Keratinocyte (primary cell): Measurements from ENCODE around the gene BLOC1S2. TPM values are rescaled to one million over a fixed set of nuclear protein-coding genes. Genes with fewer than 3 reads are reported as not detected.

Source experiments
- DNase-seq: peaks from one replicate; pipeline ENCODE4 v3.0.0-alpha.2; 2011; ENCODE audit warnings: low read depth, missing footprints, low spot score
- FAIRE-seq: peaks from 2 replicates; lab custom pipeline; 2011; peaks lifted over from hg19 to GRCh38; lab: Jason Lieb, UNC
- H2AFZ ChIP-seq: 2 replicates; pipeline ENCODE4 v1.6.0; 2012; ENCODE audit warnings: low read length, control low read depth, inconsistent platforms; ENCODE audit not compliant: control insufficient read depth
- H3K27ac ChIP-seq: 2 replicates; pipeline ENCODE4 v1.5.1; 2011; ENCODE audit warnings: low read length; ENCODE audit not compliant: control insufficient read depth, insufficient read depth
- H3K27me3 ChIP-seq: 3 replicates; pipeline ENCODE4 v1.6.0; 2011; ENCODE audit warnings: low read length; ENCODE audit not compliant: control insufficient read depth, insufficient read depth; ENCODE audit errors: extremely low read depth
- H3K36me3 ChIP-seq, 2 experiments: 2 replicates in 1 of 2; 3 replicates in 1 of 2; pipeline ENCODE4 v1.5.1; 2011; ENCODE audit warnings: low read length in 2 of 2, mild to moderate bottlenecking in 1 of 2; ENCODE audit not compliant: control insufficient read depth in 2 of 2, insufficient read depth in 2 of 2; ENCODE audit errors: extremely low read depth in 1 of 2
- H3K4me1 ChIP-seq: 3 replicates; pipeline ENCODE4 v1.5.1; 2011; ENCODE audit warnings: low read length; ENCODE audit not compliant: control insufficient read depth, insufficient read depth; ENCODE audit errors: extremely low read depth
- H3K4me2 ChIP-seq: 3 replicates; pipeline ENCODE4 v1.6.0; 2011; ENCODE audit warnings: low read depth, low read length; ENCODE audit not compliant: control insufficient read depth, insufficient read depth; ENCODE audit errors: extremely low read depth
- H3K4me3 ChIP-seq, 3 experiments: fragments of 200-600 bp in 1 of 3; sonication (generic) in 1 of 3; 2 replicates in 2 of 3; 3 replicates in 1 of 3; pipeline ENCODE4 v1.5.1; 2011 to 2016; ENCODE audit warnings: low read length in 3 of 3, mild to moderate bottlenecking in 3 of 3, control low read depth in 2 of 3, inconsistent platforms in 1 of 3, low read depth in 1 of 3, mixed read lengths in 1 of 3, mixed run types in 1 of 3, moderate library complexity in 1 of 3; ENCODE audit not compliant: control insufficient read depth in 2 of 3, insufficient read depth in 2 of 3; ENCODE audit errors: extremely low read depth in 1 of 3
- H3K79me2 ChIP-seq: 2 replicates; pipeline ENCODE4 v1.6.0; 2012; ENCODE audit warnings: low read length; ENCODE audit not compliant: control insufficient read depth, insufficient read depth
- H3K9ac ChIP-seq: 3 replicates; pipeline ENCODE4 v1.6.0; 2011; ENCODE audit warnings: low read length; ENCODE audit not compliant: control insufficient read depth, insufficient read depth; ENCODE audit errors: extremely low read depth
- H3K9me1 ChIP-seq: 3 replicates; pipeline ENCODE4 v1.6.0; 2011; ENCODE audit warnings: low read length; ENCODE audit not compliant: control insufficient read depth, insufficient read depth; ENCODE audit errors: extremely low read depth
- H3K9me3 ChIP-seq: 2 replicates; pipeline ENCODE4 v1.5.1; 2012; ENCODE audit warnings: low read depth, low read length; ENCODE audit not compliant: control insufficient read depth
- H4K20me1 ChIP-seq: 3 replicates; pipeline ENCODE4 v1.6.0; 2011; ENCODE audit warnings: low read length; ENCODE audit not compliant: control insufficient read depth, insufficient read depth; ENCODE audit errors: extremely low read depth
- EZH2 ChIP-seq: IDR thresholded peaks from one replicate; pipeline ENCODE4 v1.6.1; 2012; ENCODE audit warnings: inconsistent platforms, mild to moderate bottlenecking, low read length, moderate library complexity
- dilution Hi-C: fragments of 300-500 bp; cut with MboI; formaldehyde crosslinking; loops from one replicate; pipeline ENCODE4 v1.7.0; 2020; ENCODE audit warnings: low sequenced_read_pairs; ENCODE audit not compliant: extremely low pct_ligation_motif_present
- polyA minus RNA-seq, 3 experiments: library from RNA; depleted of rRNA, polyadenylated mRNA; stranded (reverse); fragments of >200 nt; gene quantifications; 1 replicate in 1 of 3; 2 replicates in 1 of 3; 3 replicates in 1 of 3; pipeline ENCODE4 v1.2.3, GENCODE V29; 2011
- polyA plus RNA-seq, 5 experiments: library from polyadenylated mRNA; depleted of rRNA in 3 of 5; stranded (reverse) in 3 of 5; stranded (forward) in 1 of 5; unstranded in 1 of 5; fragments of >200 nt; gene quantifications; 1 replicate in 1 of 5; 2 replicates in 3 of 5; 3 replicates in 1 of 5; pipeline versions ENCODE4 v1.2.1 to v1.2.3, GENCODE V29; 2011 to 2012; ENCODE audit warnings: missing spikeins in 2 of 5, low read depth in 1 of 5, low replicate concordance in 1 of 5
- TF ChIP-seq, protein P1 (sequence below), 3 experiments: IDR thresholded peaks in 1 of 3; conservative IDR thresholded peaks in 1 of 3; optimal IDR thresholded peaks in 1 of 3; 2 replicates in 2 of 3; 3 replicates in 1 of 3; pipeline versions ENCODE3 to v1.5.1; 2011; ENCODE audit warnings: low read length in 3 of 3, mild to moderate bottlenecking in 3 of 3, moderate library complexity in 2 of 3, control low read depth in 1 of 3, inconsistent platforms in 1 of 3; ENCODE audit not compliant: insufficient read depth in 2 of 3; ENCODE audit errors: extremely low read depth in 1 of 3

Gene BLOC1S2
- polyA plus RNA-seq (44.4 to 74.1 TPM (median 48.4 TPM) in 3 replicates), polyA minus RNA-seq (5.7 to 14.5 TPM (median 6.0 TPM) in 3 replicates)
- polyA plus RNA-seq (2011; ENCODE audit: low read depth), result 223 TPM
- polyA plus RNA-seq (2011; cell fraction: cytosol; rRNA removed), result 43.5 and 75.6 TPM in 2 replicates
- 14.4 and 21.0 TPM in 2 replicates for polyA plus RNA-seq (2011; cell fraction: nucleus; rRNA removed)
- 62.5 and 78.2 TPM in 2 replicates for polyA plus RNA-seq (2012; ENCODE audit: low replicate concordance)
- polyA minus RNA-seq (2011; cell fraction: cytosol; rRNA and poly(A)+ RNA removed), result 23.4 TPM
- polyA minus RNA-seq (2011; cell fraction: nucleus; rRNA and poly(A)+ RNA removed), result 2.7 and 8.0 TPM in 2 replicates

DNA sequence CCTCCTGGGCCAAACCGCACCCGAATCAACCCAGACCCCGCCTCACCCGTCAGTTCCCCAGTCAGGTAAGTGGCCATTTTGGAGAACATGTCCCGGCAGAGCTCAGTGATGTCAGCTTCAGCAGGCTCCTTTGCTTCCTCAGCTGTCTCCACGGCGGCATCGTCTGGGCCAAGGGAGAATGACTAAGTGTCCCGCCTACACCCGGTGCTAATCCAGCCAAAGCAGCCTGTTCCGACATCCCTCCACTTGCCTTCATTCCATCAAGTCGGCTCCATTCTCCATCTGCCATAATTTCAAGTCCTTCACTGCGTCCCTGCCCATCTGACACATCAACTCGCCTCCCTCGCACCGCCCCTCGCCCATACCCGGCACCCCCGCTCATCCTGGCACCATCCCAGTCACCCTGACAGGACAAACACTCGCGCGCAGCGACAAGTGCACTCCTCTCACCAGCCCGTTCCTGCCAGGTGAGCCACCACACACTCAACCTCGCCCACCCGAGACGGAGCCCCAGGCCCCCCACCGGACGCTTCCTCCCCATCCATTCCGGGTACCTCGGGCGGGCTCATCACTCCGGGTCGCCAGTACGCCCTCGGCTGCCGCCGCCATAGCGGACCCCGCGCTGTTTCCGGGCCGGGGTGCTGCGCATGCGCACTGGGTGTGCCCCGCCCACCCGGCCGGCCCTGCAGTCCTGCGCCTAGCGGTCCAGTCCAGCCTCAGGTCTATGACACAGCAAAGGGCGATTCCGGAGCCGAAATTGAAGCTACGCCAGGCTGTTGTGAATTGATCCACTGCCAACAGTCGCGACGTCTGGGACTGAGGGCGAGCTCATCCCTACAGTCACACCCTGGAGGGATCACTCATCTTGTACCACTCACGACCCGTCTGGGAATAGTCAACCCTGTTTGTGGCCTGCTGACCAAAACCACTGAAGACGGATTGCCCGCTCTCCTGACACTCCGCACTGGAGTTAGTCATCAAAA, at the start of gene BLOC1S2:
BLOC1S2 (minus strand) TSS at position 630 of the 983 bp plus-strand sequence; CDS start at position 609, 21 bp downstream.
- Histone ChIP-seq H3K9me1 (no peaks in the 10 kb centered on the region), H3K4me2 (peak within 1 kb of the TSS; percentile 97), H3K4me3 (peak within 1 kb of the TSS; percentile 65 to 98 (median 97)), H3K9me3 (no peaks in the 10 kb centered on the region), H3K79me2 (peaks cover 44% of the 10 kb centered on the region), H3K36me3 (peaks cover 6 to 13% of the 10 kb centered on the region in 2 experiments), H2AFZ (peak within 1 kb of the TSS; percentile 97), H3K27ac (peak within 1 kb of the TSS; percentile 92), H4K20me1 (no peaks in the 10 kb centered on the region), H3K9ac (peak within 1 kb of the TSS; percentile 96), H3K4me1 (peaks cover 18% of the 10 kb centered on the region), H3K27me3 (no peaks in the 10 kb centered on the region)
- TF ChIP-seq, protein P1, sequence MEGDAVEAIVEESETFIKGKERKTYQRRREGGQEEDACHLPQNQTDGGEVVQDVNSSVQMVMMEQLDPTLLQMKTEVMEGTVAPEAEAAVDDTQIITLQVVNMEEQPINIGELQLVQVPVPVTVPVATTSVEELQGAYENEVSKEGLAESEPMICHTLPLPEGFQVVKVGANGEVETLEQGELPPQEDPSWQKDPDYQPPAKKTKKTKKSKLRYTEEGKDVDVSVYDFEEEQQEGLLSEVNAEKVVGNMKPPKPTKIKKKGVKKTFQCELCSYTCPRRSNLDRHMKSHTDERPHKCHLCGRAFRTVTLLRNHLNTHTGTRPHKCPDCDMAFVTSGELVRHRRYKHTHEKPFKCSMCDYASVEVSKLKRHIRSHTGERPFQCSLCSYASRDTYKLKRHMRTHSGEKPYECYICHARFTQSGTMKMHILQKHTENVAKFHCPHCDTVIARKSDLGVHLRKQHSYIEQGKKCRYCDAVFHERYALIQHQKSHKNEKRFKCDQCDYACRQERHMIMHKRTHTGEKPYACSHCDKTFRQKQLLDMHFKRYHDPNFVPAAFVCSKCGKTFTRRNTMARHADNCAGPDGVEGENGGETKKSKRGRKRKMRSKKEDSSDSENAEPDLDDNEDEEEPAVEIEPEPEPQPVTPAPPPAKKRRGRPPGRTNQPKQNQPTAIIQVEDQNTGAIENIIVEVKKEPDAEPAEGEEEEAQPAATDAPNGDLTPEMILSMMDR (optimal IDR thresholded peaks at IDR 0.05 in 1 of 3, IDR thresholded peaks at IDR 0.05 in 1 of 3, conservative IDR thresholded peaks at IDR 0.05 in 1 of 3; ENCODE audit: extremely low read depth in 1 of 3, insufficient read depth in 2 of 3, low read length in 3 of 3), result no peak
- no peak for TF ChIP-seq EZH2
- dilution Hi-C loops, result no loop called here
- peak; percentile 69 for FAIRE-seq
- DNase-seq, result peak; percentile 69

DNA sequence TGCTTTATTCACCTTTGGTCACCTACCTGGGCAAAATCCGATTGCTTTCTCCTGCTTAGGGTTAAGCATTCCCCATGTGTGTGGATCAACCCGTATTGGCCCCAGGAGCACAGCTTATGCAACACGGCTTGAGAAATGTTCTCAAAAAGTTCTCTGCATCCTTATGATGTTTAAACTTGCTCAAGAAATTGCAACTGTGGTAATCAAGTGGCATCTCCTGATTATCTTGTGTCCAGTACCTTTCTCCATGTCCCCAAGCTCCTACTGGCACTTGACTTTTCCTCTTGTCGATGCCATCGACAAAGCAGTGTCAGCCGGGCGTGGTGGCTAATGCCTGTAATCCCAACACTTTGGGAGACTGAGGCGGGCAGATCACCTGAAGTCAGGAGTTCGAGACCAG, 48.3 kb upstream of the BLOC1S2 start:
- no peaks in the 10 kb centered on the region for H3K4me1 ChIP-seq
- FAIRE-seq (no peak), DNase-seq (no peak)
- no peak overlapping the region for H3K4me3 ChIP-seq
- no peaks in the 10 kb centered on the region for H3K9me1 ChIP-seq
- no peak overlapping the region for H2AFZ ChIP-seq
- H3K27me3 ChIP-seq, result peaks cover 18% of the 10 kb centered on the region
- dilution Hi-C loops, result loop anchor here (25.0 kb wide), 1 partner anchor 103 kb away; no protein-coding TSS in a partner anchor
- H4K20me1 ChIP-seq, result no peaks in the 10 kb centered on the region
- H3K79me2 ChIP-seq, result no peaks in the 10 kb centered on the region
- TF ChIP-seq, protein P1 (optimal IDR thresholded peaks at IDR 0.05 in 1 of 3, IDR thresholded peaks at IDR 0.05 in 1 of 3, conservative IDR thresholded peaks at IDR 0.05 in 1 of 3; ENCODE audit: extremely low read depth in 1 of 3, insufficient read depth in 2 of 3, low read length in 3 of 3), result no peak
- no peak for TF ChIP-seq EZH2
- H3K9me3 ChIP-seq, result no peaks in the 10 kb centered on the region
- H3K4me2 ChIP-seq, result no peak overlapping the region
- H3K36me3 ChIP-seq, result no peaks in the 10 kb centered on the region
- H3K27ac ChIP-seq, result no peak overlapping the region
- no peak overlapping the region for H3K9ac ChIP-seq
